ENCODE results near the gene HYKK.

- TF ChIP-seq, protein P1, sequence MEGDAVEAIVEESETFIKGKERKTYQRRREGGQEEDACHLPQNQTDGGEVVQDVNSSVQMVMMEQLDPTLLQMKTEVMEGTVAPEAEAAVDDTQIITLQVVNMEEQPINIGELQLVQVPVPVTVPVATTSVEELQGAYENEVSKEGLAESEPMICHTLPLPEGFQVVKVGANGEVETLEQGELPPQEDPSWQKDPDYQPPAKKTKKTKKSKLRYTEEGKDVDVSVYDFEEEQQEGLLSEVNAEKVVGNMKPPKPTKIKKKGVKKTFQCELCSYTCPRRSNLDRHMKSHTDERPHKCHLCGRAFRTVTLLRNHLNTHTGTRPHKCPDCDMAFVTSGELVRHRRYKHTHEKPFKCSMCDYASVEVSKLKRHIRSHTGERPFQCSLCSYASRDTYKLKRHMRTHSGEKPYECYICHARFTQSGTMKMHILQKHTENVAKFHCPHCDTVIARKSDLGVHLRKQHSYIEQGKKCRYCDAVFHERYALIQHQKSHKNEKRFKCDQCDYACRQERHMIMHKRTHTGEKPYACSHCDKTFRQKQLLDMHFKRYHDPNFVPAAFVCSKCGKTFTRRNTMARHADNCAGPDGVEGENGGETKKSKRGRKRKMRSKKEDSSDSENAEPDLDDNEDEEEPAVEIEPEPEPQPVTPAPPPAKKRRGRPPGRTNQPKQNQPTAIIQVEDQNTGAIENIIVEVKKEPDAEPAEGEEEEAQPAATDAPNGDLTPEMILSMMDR (IDR thresholded peaks at IDR 0.05), result no peak
- TF ChIP-seq POLR2A (IDR thresholded peaks at IDR 0.05), result no peak
Measured at GRCh38 chr15:78492872-78493271, 14.5 kb upstream of the HYKK start.

All from thyroid gland (tissue), 4 donors.